Endothelial cell of umbilical vein (primary cell): ENCODE measurements around the gene MTTP. TPM values are rescaled to one million over a fixed set of nuclear protein-coding genes. Genes with fewer than 3 reads are reported as not detected.

ENCODE experiments used
- BruUV-seq: library from RNA; stranded (reverse); fragments of 400-500 nt; replicated peaks from 2 replicates; lab custom pipeline; 2021; lab: Mats Ljungman, UMichigan
- CTCF ChIA-PET: fragments of 300-600, 350-600 bp; sonication (Branson Sonifier 250); formaldehyde crosslinking; loops from one replicate; lab custom pipeline; 2021; ENCODE audit warnings: antibody characterized with exemption, inconsistent platforms; lab: Charles Lee
- POLR2A ChIA-PET: fragments of 300-600, 350-600 bp; sonication (Branson Sonifier 250); formaldehyde crosslinking; loops from one replicate; lab custom pipeline; 2021; ENCODE audit warnings: antibody characterized with exemption, inconsistent platforms; lab: Charles Lee
- DNase-seq: peaks from one replicate; pipeline ENCODE4 v3.0.0-alpha.2; 2011; ENCODE audit warnings: low read depth, low spot score
- FAIRE-seq: peaks from 2 replicates; lab custom pipeline; 2011; peaks lifted over from hg19 to GRCh38; lab: Jason Lieb, UNC
- H2AFZ ChIP-seq: 2 replicates; pipeline ENCODE4 v1.6.0; 2012; ENCODE audit warnings: low read depth, low read length, control low read depth, inconsistent platforms
- H3K27ac ChIP-seq: 2 replicates; pipeline ENCODE4 v1.5.1; 2011; ENCODE audit warnings: low read depth, mild to moderate bottlenecking, control low read depth, low read length, moderate library complexity; ENCODE audit not compliant: insufficient read depth
- H3K27me3 ChIP-seq, 2 experiments: 2 replicates each; pipeline versions ENCODE4 v1.6.0 to v1.6.1; 2011; ENCODE audit warnings: low read length in 2 of 2, mixed read lengths in 1 of 2; ENCODE audit not compliant: control insufficient read depth in 2 of 2, insufficient read depth in 2 of 2
- H3K36me3 ChIP-seq, 2 experiments: 2 replicates in 1 of 2; 3 replicates in 1 of 2; pipeline ENCODE4 v1.5.1; 2011; ENCODE audit warnings: low read length in 2 of 2, mild to moderate bottlenecking in 1 of 2, moderate library complexity in 1 of 2; ENCODE audit not compliant: control insufficient read depth in 2 of 2, insufficient read depth in 2 of 2; ENCODE audit errors: extremely low read depth in 1 of 2
- H3K4me1 ChIP-seq: 3 replicates; pipeline ENCODE4 v1.5.1; 2011; ENCODE audit warnings: mild to moderate bottlenecking, low read length; ENCODE audit not compliant: control insufficient read depth, insufficient read depth; ENCODE audit errors: extremely low read depth
- H3K4me2 ChIP-seq: 2 replicates; pipeline ENCODE4 v1.6.1; 2011; ENCODE audit warnings: low read length, control low read depth, mixed read lengths; ENCODE audit not compliant: insufficient read depth
- H3K4me3 ChIP-seq, 3 experiments: fragments of 200-600 bp in 1 of 3; sonication (generic), shearing (Covaris generic) in 1 of 3; replicated peaks in 1 of 3; 2 replicates each; pipeline ENCODE4 v1.5.1; 2011 to 2016; ENCODE audit warnings: control low read depth in 3 of 3, low read length in 3 of 3, mild to moderate bottlenecking in 2 of 3, inconsistent platforms in 1 of 3, low read depth in 1 of 3, moderate library complexity in 1 of 3; ENCODE audit not compliant: insufficient read depth in 1 of 3
- H3K79me2 ChIP-seq: 2 replicates; pipeline ENCODE4 v1.6.0; 2012; ENCODE audit warnings: low read length, inconsistent platforms; ENCODE audit not compliant: control insufficient read depth, insufficient read depth
- H3K9ac ChIP-seq: replicated peaks from 2 replicates; pipeline ENCODE3; 2011; ENCODE audit warnings: low read length, control low read depth; ENCODE audit not compliant: insufficient read depth; ENCODE audit errors: extremely low read depth
- H3K9me1 ChIP-seq: replicated peaks from 3 replicates; pipeline ENCODE4 v1.6.0; 2011; ENCODE audit warnings: mild to moderate bottlenecking, low read length; ENCODE audit not compliant: control insufficient read depth, insufficient read depth; ENCODE audit errors: extremely low read depth
- H3K9me3 ChIP-seq: replicated peaks from 2 replicates; pipeline ENCODE4 v1.5.1; 2012; ENCODE audit warnings: low read length, inconsistent platforms; ENCODE audit not compliant: control insufficient read depth, insufficient read depth
- H4K20me1 ChIP-seq: replicated peaks from 2 replicates; pipeline ENCODE3; 2011; ENCODE audit warnings: mild to moderate bottlenecking, low read length; ENCODE audit not compliant: control insufficient read depth, insufficient read depth; ENCODE audit errors: extremely low read depth
- EZH2 ChIP-seq: IDR thresholded peaks from 2 replicates; pipeline ENCODE4 v1.6.1; 2012; ENCODE audit warnings: borderline replicate concordance, low read depth, mild to moderate bottlenecking, moderate library complexity, low read length, inconsistent platforms; ENCODE audit not compliant: severe bottlenecking
- FOS ChIP-seq: IDR thresholded peaks from 2 replicates; pipeline ENCODE4 v1.6.1; 2011; ENCODE audit warnings: mild to moderate bottlenecking, low read length, moderate library complexity, borderline replicate concordance; ENCODE audit not compliant: insufficient read depth
- GATA2 ChIP-seq: IDR thresholded peaks from 2 replicates; pipeline ENCODE4 v1.7.0; 2011; ENCODE audit warnings: low read depth, mild to moderate bottlenecking, moderate library complexity, mixed read lengths, low read length; ENCODE audit not compliant: insufficient read length, insufficient read depth
- JUN ChIP-seq: IDR thresholded peaks from 2 replicates; pipeline ENCODE4 v1.6.1; 2011; ENCODE audit warnings: borderline replicate concordance, low read depth; ENCODE audit not compliant: insufficient read length, insufficient read depth
- MYC ChIP-seq: IDR thresholded peaks from one replicate; pipeline ENCODE4 v1.6.1; 2011; ENCODE audit warnings: mild to moderate bottlenecking, low read depth, low read length
- POLR2A ChIP-seq: IDR thresholded peaks from 2 replicates; pipeline ENCODE4 v1.6.1; 2012; ENCODE audit warnings: low read depth, mild to moderate bottlenecking, control low read depth, low read length
- POLR2AphosphoS5 ChIP-seq: IDR thresholded peaks from 2 replicates; pipeline ENCODE4 v1.6.1; 2012; ENCODE audit warnings: low read depth, mild to moderate bottlenecking, control low read depth, low read length, moderate library complexity; ENCODE audit not compliant: insufficient read depth
- dilution Hi-C: fragments of 300-500 bp; cut with MboI; formaldehyde crosslinking; loops from one replicate; pipeline ENCODE4 v1.15.0; 2019; ENCODE audit warnings: low sequenced_read_pairs; ENCODE audit not compliant: extremely low pct_ligation_motif_present
- intact Hi-C: fragments of 100-400 bp; cut with micrococcal nuclease; formaldehyde crosslinking; loops from one replicate; pipeline ENCODE4 v1.10.0; 2022
- polyA plus RNA-seq, 4 experiments: library from polyadenylated mRNA; depleted of rRNA in 3 of 4; stranded (reverse) in 3 of 4; unstranded in 1 of 4; fragments of >200 nt; gene quantifications; 2 replicates each; pipeline versions ENCODE4 v1.2.1 to v1.2.3, GENCODE V29; 2011 to 2012; ENCODE audit warnings: missing spikeins in 1 of 4
- total RNA-seq: library from RNA; stranded (reverse); gene quantifications from 2 replicates; pipeline ENCODE4 v1.2.3, GENCODE V29; 2021
- TF ChIP-seq, protein P1 (sequence below), 2 donors: IDR thresholded peaks; 1 replicate in 1 of 2; 2 replicates in 1 of 2; pipeline ENCODE4 v1.5.1; 2011; ENCODE audit warnings: low read length in 2 of 2, mild to moderate bottlenecking in 2 of 2, moderate library complexity in 2 of 2, control low read depth in 1 of 2, inconsistent platforms in 1 of 2, low read depth in 1 of 2; ENCODE audit not compliant: insufficient read depth in 1 of 2; ENCODE audit errors: extremely low read depth in 1 of 2
- TF ChIP-seq, protein P2 (sequence below): IDR thresholded peaks from 2 replicates; pipeline ENCODE4 v1.6.1; 2011; ENCODE audit not compliant: insufficient read depth, insufficient read length

Gene MTTP
- total and polyA plus RNA-seq, 2 donors (not counting 3 experiments of a cell fraction or from before 2014, with no cell fraction given) = not detected

DNA sequence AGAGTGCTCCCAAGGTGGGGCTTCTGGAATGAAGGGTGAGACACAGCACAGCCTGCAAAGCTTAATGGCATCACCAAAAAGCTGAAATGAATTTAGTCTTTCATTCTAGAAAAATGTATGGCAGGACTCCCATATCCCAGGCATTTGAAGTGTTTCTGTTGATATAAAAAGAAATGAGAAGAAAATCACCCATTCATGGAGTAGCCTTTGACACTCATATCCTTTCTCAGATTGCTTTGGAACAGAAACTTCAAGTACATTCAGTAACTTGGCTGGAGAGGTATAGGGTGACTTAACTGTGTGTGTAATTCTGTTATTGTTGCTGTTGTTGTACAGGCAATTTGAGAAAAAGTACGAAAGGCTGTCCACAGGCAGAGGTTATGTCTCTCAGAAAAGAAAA, 47.7 kb downstream of the MTTP start:
- Histone ChIP-seq H3K27me3 (peaks cover 0 to 5% of the 10 kb centered on the region in 2 experiments), H3K36me3 (no peaks in the 10 kb centered on the region), H3K4me2 (no peak overlapping the region), H2AFZ (no peak overlapping the region), H3K79me2 (no peaks in the 10 kb centered on the region), H3K9me3 (no peaks in the 10 kb centered on the region), H3K4me3 (no peak overlapping the region), H3K9ac (no peak overlapping the region), H3K27ac (no peak overlapping the region), H3K4me1 (no peaks in the 10 kb centered on the region), H3K9me1 (no peaks in the 10 kb centered on the region), H4K20me1 (no peaks in the 10 kb centered on the region)
- intact Hi-C loops (no loop called here), dilution Hi-C loops (no loop called here)
- BruUV-seq = no TSS peak
- no peak for DNase-seq
- no peak for TF ChIP-seq POLR2A
- TF ChIP-seq, protein P1, sequence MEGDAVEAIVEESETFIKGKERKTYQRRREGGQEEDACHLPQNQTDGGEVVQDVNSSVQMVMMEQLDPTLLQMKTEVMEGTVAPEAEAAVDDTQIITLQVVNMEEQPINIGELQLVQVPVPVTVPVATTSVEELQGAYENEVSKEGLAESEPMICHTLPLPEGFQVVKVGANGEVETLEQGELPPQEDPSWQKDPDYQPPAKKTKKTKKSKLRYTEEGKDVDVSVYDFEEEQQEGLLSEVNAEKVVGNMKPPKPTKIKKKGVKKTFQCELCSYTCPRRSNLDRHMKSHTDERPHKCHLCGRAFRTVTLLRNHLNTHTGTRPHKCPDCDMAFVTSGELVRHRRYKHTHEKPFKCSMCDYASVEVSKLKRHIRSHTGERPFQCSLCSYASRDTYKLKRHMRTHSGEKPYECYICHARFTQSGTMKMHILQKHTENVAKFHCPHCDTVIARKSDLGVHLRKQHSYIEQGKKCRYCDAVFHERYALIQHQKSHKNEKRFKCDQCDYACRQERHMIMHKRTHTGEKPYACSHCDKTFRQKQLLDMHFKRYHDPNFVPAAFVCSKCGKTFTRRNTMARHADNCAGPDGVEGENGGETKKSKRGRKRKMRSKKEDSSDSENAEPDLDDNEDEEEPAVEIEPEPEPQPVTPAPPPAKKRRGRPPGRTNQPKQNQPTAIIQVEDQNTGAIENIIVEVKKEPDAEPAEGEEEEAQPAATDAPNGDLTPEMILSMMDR (IDR thresholded peaks at IDR 0.05; ENCODE audit: extremely low read depth in 1 of 2, insufficient read depth in 1 of 2, low read depth in 1 of 2, low read length in 2 of 2) = no peak
- no peak for TF ChIP-seq JUN
- no peak for TF ChIP-seq GATA2
- no peak for TF ChIP-seq EZH2
- no peak for TF ChIP-seq FOS
- TF ChIP-seq, protein P2, sequence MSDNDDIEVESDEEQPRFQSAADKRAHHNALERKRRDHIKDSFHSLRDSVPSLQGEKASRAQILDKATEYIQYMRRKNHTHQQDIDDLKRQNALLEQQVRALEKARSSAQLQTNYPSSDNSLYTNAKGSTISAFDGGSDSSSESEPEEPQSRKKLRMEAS = no peak
- TF ChIP-seq MYC = no peak
- no peak for TF ChIP-seq POLR2AphosphoS5
- ChIA-PET POLR2A (no interaction called here), CTCF (no interaction called here)
- no peak for FAIRE-seq
